GM21423 (cell line): ENCODE data around the gene FGFR2.

Experiments
- ATAC-seq: cut with Tn5 transposase; IDR thresholded peaks from one replicate; pipeline ENCODE4 v1.9.1; 2021; ENCODE audit warnings: mild to moderate bottlenecking, moderate library complexity; ENCODE audit not compliant: unreplicated experiment

Gene FGFR2

DNA sequence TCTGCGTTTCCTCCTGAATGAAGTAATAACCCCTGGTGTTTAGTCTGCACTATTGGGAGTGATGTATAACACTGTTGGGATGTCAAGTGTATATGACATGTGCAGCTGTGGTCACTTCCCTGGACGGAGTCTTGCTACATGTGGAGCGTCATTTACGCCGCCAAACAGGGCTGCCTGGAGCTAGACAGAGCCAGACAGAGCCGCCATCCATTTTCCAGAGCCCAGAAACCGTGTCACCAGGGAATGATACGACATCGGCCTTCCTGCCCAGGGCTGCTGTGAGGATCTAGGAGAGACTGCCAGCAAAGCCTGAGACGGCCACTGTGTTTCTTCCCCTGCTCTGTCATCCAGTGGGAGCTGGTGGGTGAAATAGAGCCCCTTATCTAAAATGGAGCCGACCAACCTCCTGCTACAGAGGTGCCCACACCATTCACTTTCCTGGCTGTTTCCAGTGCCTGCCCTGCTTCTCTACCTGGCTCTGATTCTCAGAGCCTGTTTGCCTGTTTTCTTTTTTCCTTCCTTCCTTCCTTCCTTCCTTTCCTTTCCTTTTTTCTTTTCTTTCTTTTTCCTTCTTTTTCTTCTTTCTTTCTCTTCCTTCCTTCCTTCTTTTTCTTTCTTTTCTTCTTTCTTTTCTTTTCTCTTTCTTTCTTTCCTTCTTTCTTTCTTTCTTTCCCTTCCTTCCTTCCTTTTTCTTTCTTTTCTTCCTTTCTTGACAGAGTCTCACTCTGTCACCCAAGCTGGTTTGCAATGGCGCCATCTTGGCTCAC lies 13.3 kb upstream of the FGFR2 start:
- no peak for ATAC-seq

DNA sequence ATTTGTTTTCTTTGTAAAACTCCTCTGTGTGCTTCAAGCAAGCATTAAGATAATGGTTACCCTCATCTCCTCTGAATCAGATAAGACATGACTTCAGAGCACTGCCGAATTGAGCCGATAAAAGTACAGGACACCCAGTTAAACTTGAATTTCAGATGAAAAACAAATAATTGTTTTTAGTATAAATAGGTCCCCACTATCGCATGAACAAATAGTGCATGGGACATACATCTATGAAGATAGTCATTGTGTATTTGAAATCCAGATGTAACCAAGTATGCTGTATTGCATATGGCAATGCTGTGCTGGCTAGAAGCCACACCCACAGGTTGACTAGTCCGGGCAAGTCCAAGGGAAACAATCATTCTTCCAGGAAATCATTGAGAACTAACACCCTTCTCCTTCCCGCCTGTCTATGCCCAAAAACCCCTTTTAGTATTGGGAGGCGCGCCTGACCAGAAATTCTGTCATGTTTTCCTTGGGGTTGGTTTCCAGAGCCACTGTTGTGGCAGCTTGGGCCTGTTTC lies 12.6 kb upstream of the FGFR2 start:
- no peak for ATAC-seq

DNA sequence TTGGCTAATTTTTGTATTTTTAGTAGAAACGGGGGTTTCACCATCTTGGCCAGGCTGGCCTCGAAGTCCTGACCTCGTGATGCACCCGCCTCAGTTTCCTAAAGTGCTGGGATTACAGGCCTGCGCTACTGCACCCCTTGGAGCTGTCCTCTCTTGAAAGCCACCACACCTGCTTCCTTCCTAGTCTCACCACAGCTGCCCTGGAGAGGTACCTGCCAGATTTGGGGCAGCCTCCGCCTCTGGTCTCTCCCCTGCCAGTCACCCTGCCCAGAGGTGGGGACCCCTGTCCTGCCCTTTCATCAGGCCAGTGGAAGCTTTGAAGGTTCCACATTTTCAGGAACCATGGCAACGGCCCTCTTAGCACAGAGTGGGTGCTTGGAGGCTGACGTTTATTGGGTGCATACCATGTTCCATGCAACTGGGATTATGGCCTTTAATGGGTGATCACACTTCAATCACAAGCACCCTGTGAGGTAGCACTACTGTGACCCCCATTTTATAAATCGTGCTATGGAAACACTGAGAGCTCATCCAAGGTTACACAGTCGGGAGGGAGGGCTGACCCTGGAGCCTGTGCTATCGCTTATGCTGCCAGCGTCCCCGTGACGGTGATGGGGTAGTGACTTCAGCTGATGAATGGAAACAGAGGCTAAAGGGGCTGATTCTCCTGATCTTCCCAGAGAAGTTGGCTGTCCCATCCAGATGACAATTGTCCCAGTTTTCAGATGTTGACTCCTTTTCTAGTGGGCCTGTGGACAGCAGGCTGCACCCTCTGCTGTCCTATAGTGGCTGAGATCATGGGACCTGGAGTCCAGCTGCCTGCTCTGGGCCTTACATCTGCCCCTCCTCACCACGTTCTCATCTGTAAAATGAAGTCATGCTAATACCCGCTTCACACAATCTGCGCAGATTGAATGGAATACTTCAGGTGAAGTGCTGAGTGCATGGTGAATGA lies 11.5 kb upstream of the FGFR2 start:
- no peak for ATAC-seq

DNA sequence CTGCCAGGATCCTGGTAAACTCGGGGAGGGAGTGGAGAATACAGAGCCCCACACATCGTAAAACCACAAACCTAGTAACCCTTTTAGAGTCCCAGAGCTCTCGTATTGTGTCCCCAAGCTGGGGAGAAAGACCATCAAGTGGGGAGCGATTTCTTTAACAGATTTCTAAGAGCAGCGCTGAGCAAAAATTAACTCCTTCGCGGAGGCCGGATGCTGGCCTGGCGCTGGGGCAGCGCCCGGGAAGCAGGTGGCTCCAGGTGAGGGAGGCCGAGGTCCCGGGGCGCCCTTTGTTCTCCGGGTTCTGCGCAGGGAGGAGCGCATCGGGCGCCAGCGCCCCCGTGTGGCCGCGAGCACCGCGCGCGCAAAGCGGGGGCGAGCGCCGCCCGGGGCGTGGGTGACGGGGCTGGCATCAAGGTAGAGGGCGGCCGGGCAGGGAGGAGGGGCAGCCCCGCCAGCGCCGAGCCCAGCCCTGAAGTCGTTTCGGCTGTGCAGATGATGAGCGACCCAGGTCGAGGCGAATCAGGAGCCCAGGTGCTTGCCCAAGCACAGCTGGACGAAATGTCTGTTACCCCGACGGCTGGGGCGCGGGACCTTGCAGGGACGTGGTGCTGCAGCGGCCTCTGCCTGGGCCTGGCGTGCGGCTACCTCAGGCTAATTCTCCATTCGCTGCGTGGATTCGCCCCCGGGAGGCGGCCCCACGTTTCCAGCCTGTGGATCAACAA lies 10.4 kb upstream of the FGFR2 start:
- no peak for ATAC-seq

DNA sequence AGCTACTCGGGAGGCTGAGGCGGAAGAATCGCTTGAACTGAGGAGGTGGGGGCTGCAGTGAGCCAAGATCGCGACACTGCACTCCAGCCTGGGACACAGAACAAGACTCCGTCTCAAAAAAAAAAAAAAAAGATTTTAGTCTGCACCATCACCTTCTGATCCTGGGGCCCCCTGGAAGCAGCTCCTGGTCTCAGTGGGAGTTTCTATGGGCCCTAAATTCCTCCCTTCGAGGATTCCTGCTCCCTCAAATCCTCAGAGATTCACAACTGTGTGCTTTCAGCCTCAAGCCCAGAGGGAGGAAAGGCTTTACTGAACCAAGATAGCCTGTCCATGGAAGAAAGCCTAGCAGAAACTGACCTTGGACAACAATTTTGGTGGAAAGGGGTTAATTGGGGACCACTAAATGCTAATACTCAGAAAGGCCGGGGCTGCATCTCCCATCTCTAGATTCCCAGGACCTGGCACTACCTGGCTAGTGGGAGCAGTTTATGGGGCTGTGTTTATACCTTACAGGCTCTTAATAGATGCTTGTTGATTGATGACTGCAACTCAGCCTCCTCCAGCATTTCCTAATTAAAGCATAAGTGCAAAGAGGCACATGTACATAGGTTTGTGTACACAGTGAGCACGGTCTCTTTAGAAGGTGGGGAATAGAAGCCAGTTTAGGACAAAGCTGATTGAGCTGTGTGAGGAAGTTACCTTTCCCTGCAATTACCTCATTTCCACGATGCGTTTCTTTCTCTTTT lies 9.2 kb upstream of the FGFR2 start:
- no peak for ATAC-seq

DNA sequence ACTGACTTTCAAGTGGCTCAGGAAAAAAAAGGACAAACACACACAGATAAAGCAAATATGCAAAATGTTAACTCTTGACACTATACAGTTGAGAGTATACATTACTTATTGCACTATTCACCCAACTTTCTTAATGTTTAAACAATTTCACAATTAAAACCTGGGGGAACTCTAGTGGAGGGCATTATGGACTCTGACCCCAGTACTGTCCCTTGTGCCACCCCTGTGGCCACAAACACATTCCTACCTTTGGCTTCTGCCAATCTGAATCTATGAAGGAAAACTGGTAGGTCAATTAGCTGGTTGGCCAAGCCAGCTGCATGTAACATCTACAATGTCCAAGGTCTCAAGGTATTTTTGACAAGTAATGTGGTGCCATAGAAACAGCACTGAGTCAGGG lies 7.5 kb upstream of the FGFR2 start:
- no peak for ATAC-seq

DNA sequence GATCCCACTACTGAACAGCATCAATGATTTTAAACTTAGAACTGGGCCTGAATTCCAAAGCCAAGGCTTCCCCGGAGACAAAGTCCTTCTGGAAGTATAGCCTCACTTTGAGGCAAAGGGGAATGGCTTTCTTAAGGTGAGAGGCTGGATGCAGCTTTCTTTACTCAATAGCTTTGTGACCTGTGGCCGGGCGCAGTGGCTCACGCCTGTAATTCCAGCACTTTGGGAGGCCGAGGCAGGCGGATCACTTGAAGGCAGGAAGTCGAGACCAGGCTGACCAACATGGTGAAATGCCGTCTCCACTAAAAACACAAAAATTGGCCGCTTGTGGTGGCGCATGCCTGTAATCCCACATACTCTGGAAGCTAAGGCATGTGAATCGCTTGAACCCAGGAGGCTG lies 3.2 kb upstream of the FGFR2 start:
- no peak for ATAC-seq

DNA sequence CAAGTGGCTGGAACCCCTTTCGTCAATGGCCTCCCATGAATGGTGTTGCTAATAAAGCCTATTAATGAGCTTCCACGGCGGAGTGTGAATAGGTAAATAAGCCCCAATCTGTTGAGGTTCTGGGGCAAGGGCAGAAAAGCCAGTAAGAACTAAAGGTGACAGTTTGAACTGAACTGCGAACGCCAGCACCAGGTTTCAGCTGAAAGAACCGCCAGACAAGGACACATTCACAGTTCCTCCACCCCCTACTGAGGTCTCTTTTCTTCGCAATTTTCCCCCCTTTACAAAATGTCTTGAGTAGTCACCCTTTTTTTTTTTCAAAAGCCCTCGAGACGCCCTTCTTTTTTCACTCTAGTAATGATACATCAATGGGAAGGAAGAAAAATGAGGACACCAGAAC lies 2.4 kb upstream of the FGFR2 start:
- ATAC-seq = no peak

DNA sequence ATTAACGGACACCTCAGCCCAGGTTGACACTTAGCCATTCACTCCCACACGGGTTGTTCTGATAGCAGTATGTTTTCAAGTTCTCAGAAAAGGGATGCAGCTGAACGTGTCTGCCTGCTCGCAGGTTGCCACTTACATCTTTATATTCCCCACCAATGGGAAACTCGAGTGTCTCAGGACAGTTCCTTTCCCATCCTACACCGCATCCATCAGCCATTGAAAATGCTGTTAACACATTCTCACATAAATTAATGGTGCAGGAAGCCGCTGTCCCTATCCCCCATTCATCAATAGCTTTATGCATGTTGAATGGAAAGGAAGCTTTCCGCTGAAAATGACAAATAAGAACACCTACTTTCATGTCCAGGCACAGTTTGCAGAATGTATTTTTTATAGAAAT lies 1.7 kb upstream of the FGFR2 start:
- no peak for ATAC-seq

DNA sequence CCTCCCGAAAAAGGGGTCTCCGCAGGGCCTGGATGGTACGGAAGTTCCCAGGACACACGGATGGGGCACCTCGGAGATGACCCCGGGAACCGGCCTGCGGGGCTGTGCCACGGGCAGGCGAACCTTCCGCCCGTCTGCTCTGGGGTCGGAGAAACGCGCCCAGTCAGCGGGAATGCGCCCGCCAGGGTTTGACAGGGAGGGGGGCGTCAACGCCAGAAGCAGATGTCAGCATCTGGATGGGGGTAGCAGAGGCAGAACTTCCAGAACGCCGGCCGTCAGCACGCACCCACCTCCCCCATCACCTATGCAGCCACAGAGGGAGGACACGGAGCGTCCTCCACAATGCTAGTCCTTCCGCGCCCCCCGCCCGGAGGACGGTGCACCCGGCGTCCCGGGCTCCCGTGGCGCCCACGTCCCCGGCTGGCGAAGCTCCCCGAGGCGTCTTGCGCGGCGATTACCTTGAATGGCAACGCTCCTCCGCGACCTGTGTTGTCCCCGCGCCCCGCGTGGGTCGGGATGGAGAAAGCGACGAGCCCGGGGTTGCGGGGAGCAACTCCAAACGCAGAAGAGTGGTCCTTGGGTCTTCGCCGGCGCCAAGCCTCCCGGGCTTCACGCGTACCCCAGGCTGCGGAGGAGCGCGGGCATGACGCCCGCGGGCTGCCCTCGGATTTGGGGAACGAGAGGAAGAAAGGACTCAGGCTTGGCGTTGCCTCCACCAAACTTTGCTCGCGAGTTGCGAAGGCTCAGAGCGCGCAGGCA lies 561 bp downstream of the FGFR2 start:
- no peak for ATAC-seq

DNA sequence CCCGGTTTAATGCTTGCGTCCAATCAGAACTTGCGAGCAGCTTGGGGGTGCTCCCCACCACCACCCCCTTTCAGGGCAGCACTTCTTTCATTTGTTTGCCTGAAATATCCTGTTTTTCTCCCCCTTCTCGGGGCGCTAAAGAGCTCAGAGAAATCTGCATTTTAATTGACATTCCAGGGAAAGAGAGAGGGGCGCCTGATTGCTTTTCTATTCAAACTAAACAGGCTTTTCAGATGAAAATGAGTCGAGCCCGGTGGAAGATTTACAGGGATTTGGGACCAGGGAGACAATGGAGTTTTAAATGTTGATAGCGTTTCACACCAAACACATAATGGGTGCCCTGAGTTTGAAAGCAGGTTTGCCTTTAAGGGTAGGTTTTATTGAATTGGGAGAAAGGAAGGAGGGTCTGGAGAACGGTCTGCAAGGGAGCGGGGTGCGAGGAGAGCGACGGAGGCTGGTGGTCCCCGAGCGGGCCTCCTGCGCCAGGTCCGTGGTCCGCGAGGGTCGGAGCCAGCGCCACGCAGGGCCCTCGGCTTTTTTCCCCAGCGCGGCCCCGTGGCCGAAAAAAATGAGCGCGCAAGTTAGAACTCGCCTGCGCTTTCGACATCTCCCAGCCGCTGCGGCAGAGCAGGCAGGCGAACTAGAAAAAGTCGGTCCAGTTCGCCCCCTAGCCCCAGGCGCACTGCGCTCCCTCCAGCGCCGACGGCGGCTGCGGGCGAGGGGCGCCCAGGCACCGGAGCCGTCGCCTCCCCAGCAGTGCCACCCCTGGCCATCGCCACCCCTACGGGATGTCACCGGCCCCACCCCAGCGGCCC lies 1.3 kb downstream of the FGFR2 start:
- ATAC-seq = no peak

DNA sequence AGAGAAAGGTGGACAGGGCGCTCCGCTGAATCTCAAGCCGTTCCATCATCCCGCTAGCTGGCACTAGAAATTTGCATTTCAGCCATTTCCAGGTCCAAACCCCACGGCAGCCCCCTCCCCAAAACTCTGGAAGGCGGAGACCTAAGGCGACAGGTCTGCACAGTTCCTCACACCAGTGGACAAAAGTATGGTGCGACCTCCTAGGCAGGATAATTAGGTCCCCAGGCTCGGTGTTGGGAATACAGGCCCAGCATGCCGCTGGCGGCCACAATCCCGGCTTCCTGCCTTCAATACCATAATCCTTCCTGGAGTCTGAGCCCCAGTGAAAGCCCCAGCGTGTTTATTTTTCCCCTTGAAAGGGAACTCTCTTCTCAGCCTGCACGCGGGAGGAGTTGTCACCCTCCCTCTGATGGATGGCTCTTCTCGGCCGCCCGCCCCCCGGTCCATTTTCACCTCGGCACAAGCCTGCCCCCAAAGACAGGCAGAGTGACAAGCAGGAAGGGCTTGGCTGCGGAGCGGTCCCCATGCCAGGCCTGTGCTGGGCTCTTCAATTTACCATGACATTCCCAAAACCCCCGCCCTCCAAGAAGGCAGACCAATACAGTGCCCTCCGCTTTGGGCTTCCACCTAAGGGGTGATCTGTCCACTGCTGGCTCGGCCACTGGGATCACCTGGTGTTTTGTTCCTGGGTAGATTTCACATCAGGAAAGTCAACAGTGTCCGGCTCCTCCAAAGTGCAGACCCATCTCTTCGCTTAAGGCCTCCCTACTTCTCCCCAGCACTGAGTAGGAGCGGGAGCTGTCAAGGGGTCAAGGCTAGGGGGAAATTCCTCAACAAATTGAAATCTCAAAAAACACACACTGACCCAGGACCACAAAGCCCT lies 2.2 kb downstream of the FGFR2 start:
- ATAC-seq = no peak

DNA sequence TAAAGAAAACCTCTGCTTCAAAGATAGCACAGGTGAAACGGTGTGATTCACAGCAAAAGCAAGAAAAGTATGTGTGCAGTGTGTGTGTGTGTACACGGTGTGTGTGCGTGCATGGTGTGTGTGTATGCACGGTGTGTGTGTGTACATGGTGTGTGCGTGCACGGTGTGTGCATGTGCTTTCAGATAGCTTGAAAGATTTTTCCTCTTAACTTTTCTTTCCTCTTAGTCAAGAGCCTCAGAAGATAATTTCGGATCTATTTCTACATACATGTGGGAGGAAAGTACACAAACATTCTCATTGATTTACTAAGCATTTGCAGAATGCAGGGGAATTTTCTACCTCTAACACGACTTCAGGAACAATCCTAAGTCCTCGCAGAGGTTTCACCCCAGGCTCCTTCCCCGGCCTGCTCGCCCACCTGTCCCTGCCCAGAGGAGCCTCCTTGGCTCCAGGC lies 2.9 kb downstream of the FGFR2 start:
- ATAC-seq = no peak

DNA sequence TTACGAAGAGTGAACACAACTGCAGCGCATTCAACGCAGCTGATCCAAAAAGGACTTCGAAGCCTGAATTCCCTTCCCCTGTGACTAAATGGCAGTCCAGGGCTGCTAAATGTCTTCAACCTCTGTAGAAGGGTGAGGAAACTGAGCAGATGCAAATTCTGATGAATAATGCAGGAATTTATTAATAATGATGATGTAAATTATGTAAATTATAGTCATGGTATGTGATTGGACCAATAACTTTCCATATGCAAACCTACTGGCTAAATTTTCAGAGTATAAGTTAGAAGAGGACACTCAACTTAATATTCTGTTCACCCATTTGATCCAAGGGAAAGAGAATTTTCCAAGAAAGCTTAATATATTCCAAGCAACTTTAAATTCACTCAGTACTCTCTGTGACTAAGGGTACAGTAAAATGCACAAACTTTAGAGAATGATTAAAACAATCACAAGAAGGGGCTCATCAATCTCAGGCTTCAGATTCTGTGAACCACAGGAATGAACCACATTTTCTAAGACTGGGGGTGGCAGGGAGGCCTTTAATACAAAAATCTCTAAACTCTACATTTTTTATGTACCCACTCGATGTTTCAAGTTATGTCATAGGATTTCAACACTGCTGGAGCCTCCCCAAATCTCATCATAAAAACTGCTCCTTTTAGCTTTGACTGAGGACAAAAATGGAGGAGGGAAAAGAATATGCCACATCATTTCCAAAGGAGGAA lies 3.5 kb downstream of the FGFR2 start:
- ATAC-seq = no peak

DNA sequence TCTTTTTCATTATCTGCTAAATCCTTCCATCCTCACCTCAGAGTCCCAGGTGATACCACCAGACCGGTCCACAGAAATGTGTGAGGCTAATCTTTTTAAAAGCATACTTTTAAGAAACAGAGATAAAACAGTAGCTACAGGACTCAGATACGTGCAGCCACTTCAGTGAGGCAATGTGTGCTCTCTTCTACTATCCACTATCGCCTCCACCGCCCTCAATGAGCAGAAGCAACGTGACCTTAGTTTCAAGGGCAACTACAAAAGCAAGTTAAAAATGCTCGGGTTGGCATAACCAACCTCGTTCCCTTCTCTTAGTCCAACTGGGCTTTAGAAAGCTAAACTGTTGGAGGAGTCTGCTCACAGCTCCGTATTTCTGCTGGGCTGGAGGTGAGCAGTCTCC lies 4.2 kb downstream of the FGFR2 start:
- no peak for ATAC-seq

DNA sequence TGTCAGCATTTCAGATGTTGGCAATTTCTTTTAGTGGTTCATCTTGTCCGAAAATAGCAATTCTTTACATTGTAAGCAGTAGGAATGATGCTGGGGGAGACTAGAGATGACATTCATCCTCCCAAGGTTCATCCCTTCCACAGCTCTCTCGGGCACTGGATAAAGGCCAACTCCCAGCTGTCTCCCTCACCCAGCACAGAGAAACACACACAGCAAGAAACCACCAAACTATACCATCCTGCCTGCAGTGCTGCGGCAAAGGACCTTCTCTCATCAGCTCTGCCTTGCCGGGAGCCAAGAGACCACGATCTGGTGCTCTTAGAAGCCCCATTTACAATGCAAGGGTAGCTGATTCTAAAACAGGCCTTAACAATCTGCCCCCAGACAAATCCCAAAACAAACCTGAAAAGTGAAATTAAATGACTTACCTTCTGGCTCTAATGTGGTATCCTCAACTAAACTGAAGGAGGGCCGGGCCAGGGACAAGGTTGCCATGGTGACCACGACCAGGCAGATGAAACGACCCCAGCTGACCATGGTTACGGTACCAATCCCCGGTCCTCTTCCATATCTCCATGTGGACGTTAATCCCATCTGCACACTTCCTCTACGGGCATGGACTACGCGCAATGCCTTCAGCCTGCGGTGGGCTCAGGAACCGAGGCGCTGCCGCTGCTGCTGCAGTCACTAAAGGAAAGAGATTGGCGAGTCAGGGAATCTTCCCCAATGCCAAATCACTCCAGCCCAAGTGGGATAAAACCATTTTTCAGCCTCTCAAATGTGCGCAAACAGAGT lies 4.8 kb downstream of the FGFR2 start:
- ATAC-seq = no peak
